Muscle layer of colon (tissue), 2 donors: ENCODE results near the gene GRIP2.

ENCODE experiments used
- H3K27ac ChIP-seq: one replicate; pipeline ENCODE4 v1.7.0; 2013; ENCODE audit warnings: low read depth, mild to moderate bottlenecking, low read length, moderate library complexity
- H3K27me3 ChIP-seq, 2 donors: one replicate each; pipeline ENCODE4 v1.7.0; 2013; ENCODE audit warnings: low read length in 2 of 2, mild to moderate bottlenecking in 2 of 2; ENCODE audit not compliant: insufficient read depth in 2 of 2, control insufficient read depth in 1 of 2
- H3K36me3 ChIP-seq: one replicate; pipeline ENCODE4 v1.7.0; 2013; ENCODE audit warnings: mild to moderate bottlenecking, low read length; ENCODE audit not compliant: insufficient read depth
- H3K4me1 ChIP-seq: one replicate; pipeline ENCODE4 v1.7.0; 2013; ENCODE audit warnings: mild to moderate bottlenecking, low read length; ENCODE audit not compliant: insufficient read depth
- H3K4me3 ChIP-seq, 2 donors: one replicate each; pipeline ENCODE4 v1.7.0; 2013; ENCODE audit warnings: low read length in 2 of 2, low read depth in 1 of 2, mild to moderate bottlenecking in 1 of 2, moderate library complexity in 1 of 2
- H3K9ac ChIP-seq: one replicate; pipeline ENCODE4 v1.7.0; 2013; ENCODE audit warnings: low read length
- H3K9me3 ChIP-seq: one replicate; pipeline ENCODE4 v1.7.0; 2013; ENCODE audit warnings: mild to moderate bottlenecking, low read length
- donor health status: abdominal sarcoma.
- donor health status: Adenocarcinoma of cecum.

Gene GRIP2

DNA sequence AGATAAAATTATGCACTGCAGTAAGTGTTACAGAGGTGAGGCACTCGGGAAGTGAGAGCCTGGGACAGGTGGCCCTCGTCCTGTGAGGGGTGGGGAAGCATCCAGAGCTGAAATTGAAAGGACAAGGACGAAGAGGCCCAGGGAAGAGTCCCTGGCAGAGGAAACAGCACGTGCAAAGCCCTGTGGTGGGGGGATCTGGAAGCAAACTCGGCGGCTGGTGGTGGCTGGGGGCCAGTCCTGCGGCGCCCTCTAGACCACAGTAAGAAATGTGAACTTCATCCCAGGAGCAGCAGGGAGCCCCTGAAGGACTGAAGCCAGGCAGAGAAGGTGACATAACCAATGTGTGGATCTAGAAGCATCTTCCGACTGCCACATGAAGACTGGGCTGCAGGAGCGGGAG is 42.8 kb downstream of the GRIP2 start:
- Histone ChIP-seq H3K9me3 (no peaks in the 10 kb centered on the region), H3K27me3 (no peaks in the 10 kb centered on the region), H3K27ac (no peak overlapping the region), H3K9ac (no peak overlapping the region), H3K4me3 (no peak overlapping the region), H3K36me3 (no peaks in the 10 kb centered on the region), H3K4me1 (no peaks in the 10 kb centered on the region)

DNA sequence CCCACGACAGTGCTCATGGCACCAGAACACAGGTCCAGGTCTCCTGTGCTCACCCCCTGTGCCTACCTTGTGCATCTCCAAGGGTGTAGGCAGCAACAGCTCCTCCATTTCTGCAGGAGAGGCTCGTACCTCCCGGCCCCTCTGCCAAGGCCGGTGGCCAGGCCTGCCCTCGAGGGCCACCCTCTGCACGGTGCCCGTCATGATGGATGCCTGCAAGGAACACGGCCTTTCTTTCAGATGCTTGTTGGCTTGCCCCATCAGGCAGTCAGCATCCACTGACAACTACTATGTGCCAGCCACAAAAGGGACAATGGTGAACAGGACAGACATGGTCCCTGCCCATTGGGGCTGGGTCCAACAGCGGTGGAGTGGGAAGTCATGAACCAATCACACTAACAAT is 43.8 kb downstream of the GRIP2 start:
- Histone ChIP-seq H3K27ac (no peak overlapping the region), H3K36me3 (no peaks in the 10 kb centered on the region), H3K4me3 (no peak overlapping the region), H3K27me3 (no peaks in the 10 kb centered on the region), H3K9ac (no peak overlapping the region), H3K9me3 (no peaks in the 10 kb centered on the region), H3K4me1 (no peaks in the 10 kb centered on the region)

DNA sequence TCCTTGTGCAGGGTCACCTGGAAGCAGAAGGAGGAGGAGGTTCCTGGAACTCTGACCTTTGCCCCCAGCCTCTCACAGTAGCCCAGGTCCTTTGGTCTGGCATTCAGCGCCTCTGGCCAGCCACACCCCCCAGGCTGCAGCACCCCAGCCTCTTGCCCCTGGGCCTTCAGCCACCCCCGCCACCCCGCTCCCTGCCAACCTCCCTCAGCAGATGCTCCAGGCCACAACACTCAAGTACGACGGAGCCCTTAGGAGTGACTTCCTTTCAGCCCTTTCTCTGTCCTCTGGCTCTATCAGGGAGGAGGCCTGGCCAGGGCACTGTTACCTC is 45.2 kb downstream of the GRIP2 start:
- no peak overlapping the region for H3K27ac ChIP-seq
- no peaks in the 10 kb centered on the region for H3K27me3 ChIP-seq
- H3K9me3 ChIP-seq: no peaks in the 10 kb centered on the region
- H3K9ac ChIP-seq: no peak overlapping the region
- H3K4me3 ChIP-seq: no peak overlapping the region
- H3K4me1 ChIP-seq: no peaks in the 10 kb centered on the region
- H3K36me3 ChIP-seq: no peaks in the 10 kb centered on the region

DNA sequence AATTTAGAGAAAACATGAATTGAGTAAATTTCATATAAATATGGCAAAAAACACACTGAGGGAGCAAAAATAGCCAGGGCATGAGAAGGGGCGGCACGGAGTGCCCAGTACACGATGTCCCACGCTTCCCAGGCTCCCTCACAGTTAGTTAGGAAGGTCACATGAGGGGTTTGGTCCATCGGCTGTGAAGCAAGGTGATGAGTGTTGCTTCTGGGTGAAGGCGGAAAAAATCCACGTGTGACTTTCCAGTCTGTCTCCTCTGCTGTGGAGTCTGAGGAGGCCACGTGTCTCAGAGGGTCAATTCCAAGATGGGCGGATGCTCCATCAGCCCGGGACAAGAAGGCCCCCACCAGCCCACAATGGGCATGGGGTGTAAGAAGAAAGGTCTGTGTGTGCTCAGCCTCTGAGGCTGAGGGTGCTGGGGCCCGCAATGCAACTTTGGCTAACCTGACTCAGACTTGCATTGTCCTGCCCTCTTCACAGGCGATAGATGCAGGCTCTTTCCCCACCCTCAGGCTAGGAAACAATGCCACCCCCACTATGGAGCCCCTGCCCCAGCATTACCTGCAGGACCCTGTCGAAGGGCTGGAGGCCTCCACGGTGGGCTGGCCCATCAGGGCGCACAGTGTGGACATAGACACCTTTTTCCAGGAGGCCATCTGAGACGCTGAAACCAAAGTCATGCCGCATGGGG is 45.7 kb downstream of the GRIP2 start:
- H3K36me3 ChIP-seq: no peaks in the 10 kb centered on the region

DNA sequence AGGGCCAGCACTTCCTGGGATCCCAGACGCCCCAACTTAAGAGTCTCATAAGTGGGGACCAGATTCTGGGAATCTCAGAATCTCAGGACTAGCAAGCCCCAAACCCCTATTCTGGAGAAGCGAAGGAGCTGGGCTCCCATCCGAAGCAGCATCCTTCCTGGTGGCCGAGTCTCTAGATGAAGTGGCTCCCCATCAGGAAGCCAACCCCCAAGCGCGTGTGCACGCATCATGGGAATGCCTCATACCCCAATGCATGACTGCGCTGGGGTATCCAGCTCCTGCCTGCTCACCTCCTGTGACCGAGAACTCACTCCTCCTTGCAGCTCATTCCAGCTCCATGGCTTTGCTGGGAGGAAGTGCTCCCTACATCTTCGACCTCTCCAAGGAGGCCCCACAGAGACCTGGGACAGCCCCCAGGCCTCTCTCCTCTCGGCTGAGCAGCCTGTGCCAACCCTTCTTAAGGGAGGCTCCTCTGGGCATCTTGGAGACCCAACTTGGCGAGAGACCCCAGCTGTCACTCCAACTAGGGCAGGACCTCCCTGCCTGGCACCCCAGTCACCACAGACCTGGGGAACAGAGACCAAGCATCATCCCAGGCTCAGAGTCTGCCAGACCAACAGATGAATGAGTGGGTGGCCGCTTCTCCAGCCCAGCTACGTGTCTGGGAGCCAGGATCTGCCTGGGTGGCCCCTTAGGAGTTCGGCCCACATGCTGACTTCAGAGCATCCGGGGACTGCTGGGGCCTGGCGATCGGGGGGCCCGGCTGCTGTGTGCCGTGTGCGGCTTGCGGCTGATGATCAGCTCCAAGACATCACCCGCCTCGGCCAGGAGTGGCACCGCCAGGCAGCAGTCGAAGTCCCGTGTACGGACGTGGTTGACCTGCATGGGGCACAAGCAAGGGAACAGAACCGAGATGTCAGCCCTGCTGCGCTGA is 46.9 kb downstream of the GRIP2 start:
- H3K27ac ChIP-seq: no peak overlapping the region
- H3K4me3 ChIP-seq: no peak overlapping the region
- H3K9me3 ChIP-seq: no peaks in the 10 kb centered on the region
- no peaks in the 10 kb centered on the region for H3K27me3 ChIP-seq
- H3K36me3 ChIP-seq: no peaks in the 10 kb centered on the region
- H3K4me1 ChIP-seq: no peaks in the 10 kb centered on the region
- no peak overlapping the region for H3K9ac ChIP-seq

More for the DNA sequence above, 45.7 kb downstream of the GRIP2 start:
- no peak overlapping the region for H3K4me3 ChIP-seq
- H3K27ac ChIP-seq: no peak overlapping the region
- H3K9ac ChIP-seq: no peak overlapping the region
- no peaks in the 10 kb centered on the region for H3K27me3 ChIP-seq
- H3K9me3 ChIP-seq: no peaks in the 10 kb centered on the region
- H3K4me1 ChIP-seq: no peaks in the 10 kb centered on the region

DNA sequence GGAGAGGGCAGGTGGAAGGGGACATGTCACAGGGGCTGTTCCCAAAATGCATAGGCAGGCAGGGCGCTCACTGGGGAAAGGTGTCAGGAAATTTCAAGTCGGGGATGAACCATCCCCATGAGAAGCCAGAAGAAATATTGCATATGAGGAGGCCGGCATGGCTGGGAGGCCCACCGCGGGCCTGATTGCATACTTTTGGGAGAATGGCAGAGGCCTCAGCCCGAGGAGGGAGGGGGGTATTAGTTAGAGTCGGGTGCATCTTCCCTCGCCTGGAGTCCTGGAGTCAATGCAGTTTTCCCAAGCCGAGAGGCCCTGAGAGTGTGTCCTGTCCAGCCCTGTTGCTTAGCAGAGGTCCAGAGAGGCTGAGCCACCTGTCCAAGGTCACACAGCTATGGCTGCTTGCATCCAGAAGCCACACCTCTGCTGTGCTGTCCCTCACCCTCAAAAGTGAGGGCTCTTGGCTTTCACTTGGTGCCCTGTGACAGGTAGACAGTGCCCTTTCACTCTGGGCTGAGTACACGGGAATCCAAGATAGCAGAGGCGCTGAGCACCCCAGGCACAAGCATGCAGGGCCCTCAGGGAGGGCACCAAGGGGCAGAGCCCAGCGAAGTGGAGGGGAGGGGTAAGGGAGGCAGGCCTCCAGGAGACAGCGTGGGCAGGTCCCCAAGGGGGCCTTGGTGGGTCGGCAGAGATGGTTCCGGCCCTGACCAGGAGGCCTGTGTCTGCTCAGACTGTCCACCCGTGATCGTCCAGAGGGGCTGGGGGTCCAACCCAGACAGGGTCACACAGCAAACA is 48.5 kb downstream of the GRIP2 start:
- Histone ChIP-seq H3K4me1 (no peaks in the 10 kb centered on the region), H3K27ac (no peak overlapping the region), H3K36me3 (no peaks in the 10 kb centered on the region), H3K27me3 (no peaks in the 10 kb centered on the region), H3K9me3 (no peaks in the 10 kb centered on the region), H3K4me3 (no peak overlapping the region), H3K9ac (no peak overlapping the region)

DNA sequence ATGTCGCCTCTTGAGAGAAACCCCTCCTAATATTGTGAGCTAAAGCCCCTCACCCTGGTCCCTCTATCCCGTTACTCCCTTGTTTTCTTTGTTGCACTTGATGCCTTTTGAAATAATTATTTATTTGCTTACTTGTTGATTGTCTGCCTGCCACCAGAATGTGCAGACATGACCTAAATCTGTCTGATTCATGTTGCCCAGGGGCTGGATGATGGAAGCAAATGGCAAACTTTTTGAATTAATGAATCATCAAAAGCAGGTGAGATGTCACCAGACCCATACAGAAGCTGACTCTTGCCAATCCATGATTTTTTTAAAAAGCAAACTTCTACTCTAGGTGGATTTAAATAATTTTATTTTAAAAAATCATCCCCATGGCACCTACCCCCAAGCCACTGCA is 49.3 kb downstream of the GRIP2 start:
- H3K9ac ChIP-seq: no peak overlapping the region
- H3K9me3 ChIP-seq: no peaks in the 10 kb centered on the region
- H3K4me1 ChIP-seq: no peaks in the 10 kb centered on the region
- H3K4me3 ChIP-seq: no peak overlapping the region
- no peaks in the 10 kb centered on the region for H3K36me3 ChIP-seq
- no peak overlapping the region for H3K27ac ChIP-seq
- H3K27me3 ChIP-seq: no peaks in the 10 kb centered on the region

DNA sequence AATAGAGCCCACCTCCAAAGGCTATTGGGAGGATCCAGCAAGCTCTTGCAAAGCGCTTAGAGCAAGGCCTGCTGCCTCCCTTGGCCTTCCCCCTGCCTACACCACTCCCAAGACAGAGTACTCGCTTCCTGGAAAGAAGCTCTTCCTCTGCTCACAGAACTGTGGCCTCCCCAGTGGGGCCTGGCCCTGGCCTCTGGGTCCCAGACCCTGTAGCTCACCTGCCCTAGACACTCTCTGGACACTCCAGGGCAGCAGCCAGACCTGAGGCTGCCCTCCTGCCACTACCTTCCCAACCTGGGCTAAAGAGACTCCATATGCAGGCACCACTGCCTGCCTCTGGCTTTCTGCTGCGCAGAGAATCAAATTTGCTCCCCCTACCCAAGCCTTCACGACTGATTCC is 49.9 kb downstream of the GRIP2 start:
- no peak overlapping the region for H3K9ac ChIP-seq
- H3K36me3 ChIP-seq: no peaks in the 10 kb centered on the region
- H3K27ac ChIP-seq: no peak overlapping the region
- no peaks in the 10 kb centered on the region for H3K4me1 ChIP-seq
- no peaks in the 10 kb centered on the region for H3K27me3 ChIP-seq
- no peak overlapping the region for H3K4me3 ChIP-seq
- H3K9me3 ChIP-seq: no peaks in the 10 kb centered on the region

DNA sequence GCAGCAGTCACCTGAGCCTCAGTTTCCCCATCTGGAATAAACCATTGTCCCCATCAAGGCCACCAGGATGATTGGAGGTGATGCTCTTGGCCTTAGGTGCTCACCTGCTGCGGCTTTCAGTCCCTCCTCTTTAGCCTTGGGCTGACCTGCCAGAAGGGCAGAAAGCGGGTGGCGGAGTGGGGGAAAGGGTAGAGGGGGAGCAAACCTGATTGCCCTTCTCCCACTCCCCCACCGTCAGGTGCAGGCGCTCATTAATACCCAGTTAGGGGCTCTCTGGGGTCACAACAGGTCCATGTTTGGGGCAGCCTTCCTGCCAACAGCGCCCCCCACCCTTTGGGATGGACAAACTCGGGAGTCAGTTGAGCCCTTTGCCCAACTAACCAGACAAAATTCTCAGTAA is 50.5 kb downstream of the GRIP2 start:
- no peak overlapping the region for H3K4me3 ChIP-seq
- H3K9me3 ChIP-seq: no peaks in the 10 kb centered on the region
- no peak overlapping the region for H3K9ac ChIP-seq
- H3K27ac ChIP-seq: no peak overlapping the region
- H3K4me1 ChIP-seq: no peaks in the 10 kb centered on the region
- no peaks in the 10 kb centered on the region for H3K36me3 ChIP-seq
- H3K27me3 ChIP-seq: no peaks in the 10 kb centered on the region

DNA sequence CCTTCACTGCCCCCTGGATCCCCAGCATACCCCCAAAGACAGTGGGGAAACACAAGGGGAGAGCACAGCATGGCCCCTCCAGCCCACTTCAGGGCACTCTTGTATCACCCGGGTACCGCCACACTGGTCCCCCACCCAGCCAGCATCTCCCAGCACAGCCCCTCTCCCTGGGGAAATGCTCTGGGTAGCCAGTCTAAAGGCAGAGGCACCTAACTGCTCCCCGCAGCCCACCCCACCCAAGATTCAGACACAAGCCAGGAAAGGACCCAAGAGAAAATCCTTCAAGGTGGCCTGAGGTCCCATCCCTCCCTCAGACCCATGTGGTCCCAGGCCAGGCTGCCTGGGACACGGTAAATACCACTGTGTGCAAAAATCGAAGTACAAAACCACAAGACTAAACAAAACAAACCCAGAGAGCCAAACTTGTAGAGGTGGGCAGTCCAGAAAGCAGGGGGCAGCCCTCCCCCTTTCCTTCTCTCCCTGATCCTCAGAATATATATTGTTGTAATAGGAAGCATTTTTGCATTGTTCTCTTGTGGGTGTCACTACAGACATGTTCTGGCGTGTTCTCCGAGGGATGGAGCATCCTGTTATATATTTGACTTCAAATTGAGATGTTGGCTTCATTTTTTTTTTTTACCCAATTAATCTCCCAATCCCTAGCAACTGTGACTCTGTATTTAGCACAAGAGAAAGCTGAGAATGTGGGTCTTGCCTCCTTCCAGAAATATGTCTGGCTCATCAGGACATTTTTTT is 51.7 kb downstream of the GRIP2 start:
- Histone ChIP-seq H3K27ac (no peak overlapping the region), H3K36me3 (no peaks in the 10 kb centered on the region)

DNA sequence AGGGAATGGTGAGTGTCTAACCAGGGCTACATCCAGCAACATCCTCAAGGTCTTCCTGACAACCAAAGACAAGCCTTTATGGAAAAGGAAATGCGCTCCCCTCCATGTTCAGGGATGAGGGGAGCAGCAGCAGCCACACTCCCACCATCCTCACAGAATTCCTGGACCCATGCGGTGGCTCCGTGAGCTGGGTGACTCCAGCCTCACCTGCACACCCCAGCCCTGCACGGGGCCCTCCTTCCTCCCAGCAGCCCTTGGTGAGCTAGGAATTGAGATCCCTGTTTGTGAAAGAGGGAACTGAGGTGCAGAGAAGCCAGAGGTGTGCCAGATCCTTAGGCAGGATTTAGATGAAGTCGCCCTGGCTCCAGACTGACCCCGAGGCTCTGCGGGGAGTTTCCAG is 52.3 kb downstream of the GRIP2 start:
- no peak overlapping the region for H3K27ac ChIP-seq

More for the DNA sequence above, 51.7 kb downstream of the GRIP2 start:
- Histone ChIP-seq H3K4me3 (no peak overlapping the region), H3K9ac (no peak overlapping the region), H3K4me1 (no peaks in the 10 kb centered on the region), H3K9me3 (no peaks in the 10 kb centered on the region), H3K27me3 (no peaks in the 10 kb centered on the region)

More for the DNA sequence above, 52.3 kb downstream of the GRIP2 start:
- Histone ChIP-seq H3K4me3 (no peak overlapping the region), H3K36me3 (no peaks in the 10 kb centered on the region), H3K4me1 (no peaks in the 10 kb centered on the region), H3K9ac (no peak overlapping the region), H3K27me3 (no peaks in the 10 kb centered on the region), H3K9me3 (no peaks in the 10 kb centered on the region)
